Ascending aorta (tissue), 2 donors: ENCODE measurements around the gene SH3PXD2A. TPM values are rescaled to one million over a fixed set of nuclear protein-coding genes. Genes with fewer than 3 reads are reported as not detected.

Experiments
- DNase-seq, 2 donors: peaks; one replicate each; pipeline ENCODE4 v3.0.0-alpha.2; 2019; ENCODE audit warnings: low spot score in 2 of 2
- H3K27ac ChIP-seq, 2 donors: fragments of 200-600 bp; sonication (generic); one replicate each; pipeline ENCODE4 v1.5.1; 2016 to 2017; ENCODE audit warnings: mild to moderate bottlenecking in 1 of 2
- H3K27me3 ChIP-seq: fragments of 200-600 bp; sonication (generic); one replicate; pipeline ENCODE4 v1.5.1; 2017
- H3K36me3 ChIP-seq, 2 donors: fragments of 200-600 bp; sonication (generic); one replicate each; pipeline ENCODE4 v1.5.1; 2016
- H3K4me1 ChIP-seq, 2 donors: fragments of 200-600 bp; sonication (generic); one replicate each; pipeline ENCODE4 v1.5.1; 2016 to 2017; ENCODE audit warnings: mild to moderate bottlenecking in 1 of 2
- H3K4me3 ChIP-seq, 2 donors: fragments of 200-600 bp; sonication (generic); one replicate each; pipeline ENCODE4 v1.5.1; 2016 to 2017; ENCODE audit warnings: mild to moderate bottlenecking in 1 of 2
- H3K9me3 ChIP-seq, 2 donors: fragments of 200-600 bp; sonication (generic); one replicate each; pipeline ENCODE4 v1.5.1; 2016
- intact Hi-C: fragments of 100-400 bp; cut with DNase I; formaldehyde crosslinking; loops from one replicate; pipeline ENCODE4 v1.15.1; 2023
- total RNA-seq: library from RNA; depleted of rRNA; stranded (reverse); fragments of >200 nt; gene quantifications from one replicate; pipeline ENCODE4 v1.1.0, GENCODE V29; 2016
- TF ChIP-seq, protein P1 (sequence below), 3 experiments: fragments of 200-600 bp in 2 of 3; fragments of 450-650 bp in 1 of 3; sonication (generic) in 2 of 3; IDR thresholded peaks; one replicate each; pipeline ENCODE4 v1.5.1; 2016 to 2019; ENCODE audit warnings: antibody characterized with exemption in 3 of 3, mild to moderate bottlenecking in 1 of 3, moderate library complexity in 1 of 3

Gene SH3PXD2A
- total RNA-seq, 1 donor from 2014 or later: 50.0 TPM

- DNase-seq: no peak
- Histone ChIP-seq H3K4me3 (no peak overlapping the region), H3K36me3 (no peaks in the 10 kb centered on the region), H3K4me1 (peaks cover 31 to 42% of the 10 kb centered on the region in 2 donors), H3K27ac (no peak overlapping the region), H3K27me3 (no peaks in the 10 kb centered on the region), H3K9me3 (no peaks in the 10 kb centered on the region)
- TF ChIP-seq, protein P1, sequence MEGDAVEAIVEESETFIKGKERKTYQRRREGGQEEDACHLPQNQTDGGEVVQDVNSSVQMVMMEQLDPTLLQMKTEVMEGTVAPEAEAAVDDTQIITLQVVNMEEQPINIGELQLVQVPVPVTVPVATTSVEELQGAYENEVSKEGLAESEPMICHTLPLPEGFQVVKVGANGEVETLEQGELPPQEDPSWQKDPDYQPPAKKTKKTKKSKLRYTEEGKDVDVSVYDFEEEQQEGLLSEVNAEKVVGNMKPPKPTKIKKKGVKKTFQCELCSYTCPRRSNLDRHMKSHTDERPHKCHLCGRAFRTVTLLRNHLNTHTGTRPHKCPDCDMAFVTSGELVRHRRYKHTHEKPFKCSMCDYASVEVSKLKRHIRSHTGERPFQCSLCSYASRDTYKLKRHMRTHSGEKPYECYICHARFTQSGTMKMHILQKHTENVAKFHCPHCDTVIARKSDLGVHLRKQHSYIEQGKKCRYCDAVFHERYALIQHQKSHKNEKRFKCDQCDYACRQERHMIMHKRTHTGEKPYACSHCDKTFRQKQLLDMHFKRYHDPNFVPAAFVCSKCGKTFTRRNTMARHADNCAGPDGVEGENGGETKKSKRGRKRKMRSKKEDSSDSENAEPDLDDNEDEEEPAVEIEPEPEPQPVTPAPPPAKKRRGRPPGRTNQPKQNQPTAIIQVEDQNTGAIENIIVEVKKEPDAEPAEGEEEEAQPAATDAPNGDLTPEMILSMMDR (IDR thresholded peaks at IDR 0.05): no peak
- intact Hi-C loops: no loop called here
These were observed 15.9 kb downstream of the SH3PXD2A start for GRCh38 chr10:103839519-103839871.

GRCh38 chr10:103838862-103839518, 16.4 kb downstream of the SH3PXD2A start:
- DNase-seq: no peak
- Histone ChIP-seq H3K27me3 (no peaks in the 10 kb centered on the region), H3K27ac (no peak overlapping the region), H3K9me3 (no peaks in the 10 kb centered on the region), H3K4me3 (no peak overlapping the region), H3K4me1 (peaks cover 33 to 40% of the 10 kb centered on the region in 2 donors), H3K36me3 (no peaks in the 10 kb centered on the region)
- intact Hi-C loops: no loop called here
- TF ChIP-seq, protein P1 (IDR thresholded peaks at IDR 0.05): no peak

GRCh38 chr10:103838070-103838395, 17.3 kb downstream of the SH3PXD2A start:
- Histone ChIP-seq H3K27ac (no peak overlapping the region), H3K9me3 (no peaks in the 10 kb centered on the region), H3K36me3 (no peaks in the 10 kb centered on the region), H3K4me3 (no peak overlapping the region), H3K27me3 (no peaks in the 10 kb centered on the region), H3K4me1 (peaks cover 26 to 33% of the 10 kb centered on the region in 2 donors)
- TF ChIP-seq, protein P1 (IDR thresholded peaks at IDR 0.05): no peak
- intact Hi-C loops: no loop called here
- DNase-seq: no peak

DNA sequence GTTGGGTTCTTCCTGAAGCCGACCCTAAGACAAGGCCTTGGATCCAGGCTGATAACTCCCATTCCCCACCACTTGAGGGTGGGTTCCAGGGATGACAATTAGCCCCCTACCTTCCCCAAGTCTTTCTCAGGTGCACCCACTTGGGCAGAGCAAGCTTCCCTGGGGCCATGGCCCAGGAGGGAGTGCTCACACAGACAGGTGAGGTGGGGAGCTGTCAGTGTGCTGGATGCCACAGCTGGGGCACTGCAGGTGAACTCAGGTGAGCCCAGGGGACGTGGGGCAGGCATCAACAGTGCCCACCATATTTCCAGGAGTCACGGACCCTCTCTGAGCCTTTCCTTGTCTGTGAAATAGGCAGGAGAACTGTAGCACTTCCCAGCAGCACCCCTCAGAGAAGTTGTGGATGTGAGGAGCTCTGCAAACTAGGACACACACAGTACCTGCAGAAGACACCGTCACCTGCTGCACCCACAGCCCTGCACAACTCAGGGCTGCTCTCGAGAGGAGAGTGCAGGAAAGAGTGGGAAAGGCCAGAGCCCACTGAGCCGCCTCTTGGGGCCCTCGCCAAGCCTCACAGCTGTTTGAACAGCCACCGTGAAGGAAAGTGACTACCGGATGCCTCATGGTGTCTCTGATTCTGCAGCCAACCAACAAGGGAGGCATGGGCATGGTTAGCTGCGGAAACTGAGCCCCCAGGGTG, 17.9 kb downstream of the SH3PXD2A start:
- Histone ChIP-seq H3K4me3 (no peak overlapping the region), H3K27ac (no peak overlapping the region), H3K9me3 (no peaks in the 10 kb centered on the region), H3K4me1 (peaks cover 24 to 31% of the 10 kb centered on the region in 2 donors), H3K36me3 (no peaks in the 10 kb centered on the region), H3K27me3 (no peaks in the 10 kb centered on the region)
- TF ChIP-seq, protein P1 (IDR thresholded peaks at IDR 0.05): no peak
- DNase-seq: no peak
- intact Hi-C loops: loop anchor here (2.0 kb wide), 1 partner anchor 17 kb away; no protein-coding TSS in a partner anchor

- no peak overlapping the region for H3K27ac ChIP-seq
- no peaks in the 10 kb centered on the region for H3K36me3 ChIP-seq
- intact Hi-C loops: loop anchor here (2.0 kb wide), 1 partner anchor 16 kb away; no protein-coding TSS in a partner anchor
- no peaks in the 10 kb centered on the region for H3K9me3 ChIP-seq
- H3K4me1 ChIP-seq: peaks cover 24 to 31% of the 10 kb centered on the region in 2 donors
- H3K4me3 ChIP-seq: no peak overlapping the region
- no peaks in the 10 kb centered on the region for H3K27me3 ChIP-seq
- TF ChIP-seq, protein P1 (IDR thresholded peaks at IDR 0.05): no peak
- no peak for DNase-seq
These were observed 18.5 kb downstream of the SH3PXD2A start for GRCh38 chr10:103836861-103837260.
